ENCODE measurements around the gene IPPK. TPM values are rescaled to one million over a fixed set of nuclear protein-coding genes. Genes with fewer than 3 reads are reported as not detected.

IPPK gene
- total RNA-seq, 2 experiments from 2014 or later: 10.8 to 11.0 TPM

GRCh38 chr9:92663951-92664350 is 6.0 kb downstream of the IPPK start:
- POLR2A ChIA-PET: no interaction called here

GRCh38 chr9:92663126-92663525 is 6.8 kb downstream of the IPPK start:
- Mint-ChIP-seq H3K9me3 (no peaks in the 10 kb centered on the region), H3K36me3 (peaks cover 10% of the 10 kb centered on the region), H3K27me3 (no peaks in the 10 kb centered on the region), H3K4me3 (no peak overlapping the region), H3K4me1 (ENCODE audit: low read depth) (peaks cover 31% of the 10 kb centered on the region), H3K27ac (no peak overlapping the region)
- ChIA-PET CTCF (no interaction called here), POLR2A (no interaction called here)
- DNase-seq: no peak
- intact Hi-C loops (cut with micrococcal nuclease): no loop called here

More at GRCh38 chr9:92663951-92664350, 6.0 kb downstream of the IPPK start:
- Mint-ChIP-seq H3K4me3 (no peak overlapping the region), H3K4me1 (ENCODE audit: low read depth) (peaks cover 40% of the 10 kb centered on the region), H3K27me3 (no peaks in the 10 kb centered on the region), H3K9me3 (no peaks in the 10 kb centered on the region), H3K27ac (no peak overlapping the region), H3K36me3 (peaks cover 10% of the 10 kb centered on the region)
- CTCF ChIA-PET: no interaction called here
- DNase-seq: no peak
- intact Hi-C loops (cut with micrococcal nuclease): no loop called here

- no peak overlapping the region for H3K4me3 Mint-ChIP-seq
- intact Hi-C loops (cut with micrococcal nuclease): no loop called here
- no peaks in the 10 kb centered on the region for H3K27me3 Mint-ChIP-seq
- POLR2A ChIA-PET: no interaction called here
- peaks cover 14% of the 10 kb centered on the region for H3K36me3 Mint-ChIP-seq
- peaks cover 22% of the 10 kb centered on the region for H3K4me1 Mint-ChIP-seq (ENCODE audit: low read depth)
- no peak for DNase-seq
- no peak overlapping the region for H3K27ac Mint-ChIP-seq
- CTCF ChIA-PET: no interaction called here
- no peaks in the 10 kb centered on the region for H3K9me3 Mint-ChIP-seq
Measured at GRCh38 chr9:92661743-92662142, 8.2 kb downstream of the IPPK start.

- Mint-ChIP-seq H3K4me3 (no peak overlapping the region), H3K36me3 (peaks cover 17% of the 10 kb centered on the region), H3K9me3 (no peaks in the 10 kb centered on the region)
Measured at GRCh38 chr9:92661127-92661526, 8.8 kb downstream of the IPPK start.

GRCh38 chr9:92660266-92660665 is 9.7 kb downstream of the IPPK start:
- H3K27ac Mint-ChIP-seq: no peak overlapping the region
- no peaks in the 10 kb centered on the region for H3K27me3 Mint-ChIP-seq
- H3K4me1 Mint-ChIP-seq (ENCODE audit: low read depth): peaks cover 14% of the 10 kb centered on the region
- H3K9me3 Mint-ChIP-seq: no peaks in the 10 kb centered on the region
- no peak for DNase-seq
- intact Hi-C loops (cut with micrococcal nuclease): no loop called here
- H3K4me3 Mint-ChIP-seq: no peak overlapping the region
- ChIA-PET POLR2A (no interaction called here), CTCF (no interaction called here)
- H3K36me3 Mint-ChIP-seq: peaks cover 20% of the 10 kb centered on the region

More at GRCh38 chr9:92661127-92661526, 8.8 kb downstream of the IPPK start:
- peaks cover 19% of the 10 kb centered on the region for H3K4me1 Mint-ChIP-seq (ENCODE audit: low read depth)
- ChIA-PET POLR2A (no interaction called here), CTCF (no interaction called here)
- H3K27me3 Mint-ChIP-seq: no peaks in the 10 kb centered on the region
- DNase-seq: no peak
- no peak overlapping the region for H3K27ac Mint-ChIP-seq
- intact Hi-C loops (cut with micrococcal nuclease): no loop called here

- Mint-ChIP-seq H3K36me3 (peaks cover 23% of the 10 kb centered on the region), H3K4me3 (no peak overlapping the region), H3K27me3 (no peaks in the 10 kb centered on the region), H3K4me1 (ENCODE audit: low read depth) (peaks cover 8% of the 10 kb centered on the region), H3K9me3 (no peaks in the 10 kb centered on the region), H3K27ac (no peak overlapping the region)
- ChIA-PET POLR2A (no interaction called here), CTCF (no interaction called here)
- DNase-seq: no peak
- intact Hi-C loops (cut with micrococcal nuclease): no loop called here
Measured at GRCh38 chr9:92659601-92660000, 10.3 kb downstream of the IPPK start.

GRCh38 chr9:92658611-92659010 is 11.3 kb downstream of the IPPK start:
- CTCF ChIA-PET: no interaction called here

GRCh38 chr9:92658176-92658575 is 11.8 kb downstream of the IPPK start:
- Mint-ChIP-seq H3K27ac (no peak overlapping the region), H3K36me3 (peaks cover 21% of the 10 kb centered on the region)

More at GRCh38 chr9:92658611-92659010, 11.3 kb downstream of the IPPK start:
- intact Hi-C loops (cut with micrococcal nuclease): no loop called here
- no peaks in the 10 kb centered on the region for H3K27me3 Mint-ChIP-seq
- no peaks in the 10 kb centered on the region for H3K9me3 Mint-ChIP-seq
- no peak overlapping the region for H3K27ac Mint-ChIP-seq
- H3K4me3 Mint-ChIP-seq: no peak overlapping the region
- H3K4me1 Mint-ChIP-seq (ENCODE audit: low read depth): peaks cover 6% of the 10 kb centered on the region
- POLR2A ChIA-PET: no interaction called here
- H3K36me3 Mint-ChIP-seq: peaks cover 22% of the 10 kb centered on the region
- no peak for DNase-seq

GRCh38 chr9:92657296-92658094 is 12.4 kb downstream of the IPPK start:
- Mint-ChIP-seq H3K27me3 (no peaks in the 10 kb centered on the region), H3K9me3 (no peaks in the 10 kb centered on the region), H3K4me1 (ENCODE audit: low read depth) (peaks cover 4% of the 10 kb centered on the region), H3K36me3 (peaks cover 25% of the 10 kb centered on the region), H3K4me3 (no peak overlapping the region), H3K27ac (no peak overlapping the region)
- no peak for DNase-seq
- ChIA-PET POLR2A (no interaction called here), CTCF (no interaction called here)
- intact Hi-C loops (cut with micrococcal nuclease): no loop called here

More at GRCh38 chr9:92658176-92658575, 11.8 kb downstream of the IPPK start:
- H3K4me1 Mint-ChIP-seq (ENCODE audit: low read depth): peaks cover 4% of the 10 kb centered on the region
- ChIA-PET POLR2A (no interaction called here), CTCF (no interaction called here)
- intact Hi-C loops (cut with micrococcal nuclease): no loop called here
- no peak overlapping the region for H3K4me3 Mint-ChIP-seq
- no peaks in the 10 kb centered on the region for H3K27me3 Mint-ChIP-seq
- H3K9me3 Mint-ChIP-seq: no peaks in the 10 kb centered on the region
- DNase-seq: no peak

- H3K4me1 Mint-ChIP-seq (ENCODE audit: low read depth): peaks cover 1% of the 10 kb centered on the region
- CTCF ChIA-PET: no interaction called here
- no peak overlapping the region for H3K27ac Mint-ChIP-seq
- H3K27me3 Mint-ChIP-seq: no peaks in the 10 kb centered on the region
- POLR2A ChIA-PET: no interaction called here
- intact Hi-C loops (cut with micrococcal nuclease): no loop called here
- no peak overlapping the region for H3K4me3 Mint-ChIP-seq
- DNase-seq: no peak
- no peaks in the 10 kb centered on the region for H3K9me3 Mint-ChIP-seq
- H3K36me3 Mint-ChIP-seq: peaks cover 22% of the 10 kb centered on the region
Measured at GRCh38 chr9:92656537-92656925, 13.4 kb downstream of the IPPK start.

GRCh38 chr9:92655896-92656536 is 13.9 kb downstream of the IPPK start:
- peaks cover 22% of the 10 kb centered on the region for H3K36me3 Mint-ChIP-seq
- no peak overlapping the region for H3K27ac Mint-ChIP-seq

GRCh38 chr9:92655366-92655765 is 14.6 kb downstream of the IPPK start:
- H3K9me3 Mint-ChIP-seq: no peaks in the 10 kb centered on the region
- no peaks in the 10 kb centered on the region for H3K4me1 Mint-ChIP-seq (ENCODE audit: low read depth)
- CTCF ChIA-PET: interaction anchor here (1.2 kb wide), 1 partner anchor 517 kb away, joined by 3 read pairs; no protein-coding TSS in a partner anchor
- no peak overlapping the region for H3K27ac Mint-ChIP-seq
- H3K36me3 Mint-ChIP-seq: peaks cover 27% of the 10 kb centered on the region
- H3K4me3 Mint-ChIP-seq: no peak overlapping the region
- POLR2A ChIA-PET: no interaction called here
- DNase-seq: no peak
- H3K27me3 Mint-ChIP-seq: no peaks in the 10 kb centered on the region
- intact Hi-C loops (cut with micrococcal nuclease): no loop called here

More at GRCh38 chr9:92655896-92656536, 13.9 kb downstream of the IPPK start:
- POLR2A ChIA-PET: no interaction called here
- CTCF ChIA-PET: interaction anchor here (1.2 kb wide), 1 partner anchor 518 kb away, joined by 3 read pairs; no protein-coding TSS in a partner anchor
- intact Hi-C loops (cut with micrococcal nuclease): no loop called here
- H3K4me1 Mint-ChIP-seq (ENCODE audit: low read depth): no peaks in the 10 kb centered on the region
- H3K9me3 Mint-ChIP-seq: no peaks in the 10 kb centered on the region
- DNase-seq: no peak
- H3K27me3 Mint-ChIP-seq: no peaks in the 10 kb centered on the region
- H3K4me3 Mint-ChIP-seq: no peak overlapping the region
